AG04449 (cell line): ENCODE results near the gene EIF4B.

ENCODE experiments used
- CTCF ChIA-PET: fragments of 350-600 bp; formaldehyde crosslinking; extraction: SDS; loops from one replicate; lab custom pipeline; 2021; ENCODE audit warnings: antibody characterized with exemption; lab: Yijun Ruan, JAX
- POLR2A ChIA-PET: fragments of 400-600, 350-600 bp; formaldehyde crosslinking; extraction: SDS; loops from one replicate; lab custom pipeline; 2020; ENCODE audit warnings: antibody characterized with exemption, inconsistent platforms; lab: Yijun Ruan, JAX
- DNase-seq: peaks from one replicate; pipeline ENCODE4 v3.0.0-alpha.2; 2010; ENCODE audit warnings: low read depth, low spot score
- H3K4me3 ChIP-seq: 2 replicates; pipeline ENCODE4 v1.5.1; 2011; ENCODE audit warnings: low read depth, mild to moderate bottlenecking, control low read depth, low read length
- CTCF ChIP-seq: IDR thresholded peaks from one replicate; pipeline ENCODE4 v1.5.1; 2011; ENCODE audit warnings: mild to moderate bottlenecking, moderate library complexity, low read length, control low read depth, inconsistent platforms; ENCODE audit not compliant: insufficient read depth; ENCODE audit errors: missing control alignments

The EIF4B gene

GRCh38 chr12:53045696-53046045 lies 39.4 kb downstream of the EIF4B start:
- no peak for DNase-seq
- CTCF ChIA-PET, result interaction anchor here (0.7 to 6.5 kb wide), 8 partner anchors 8 to 152 kb away, joined by 3 to 92 read pairs (median 4); no protein-coding TSS in a partner anchor
- POLR2A ChIA-PET, result interaction anchor here (0.8 to 3.5 kb wide), 4 partner anchors 16 to 53 kb away, joined by 3 to 26 read pairs (median 8); partner anchors contain the start of gene SPRYD3
- peak overlapping the region; percentile 83 for H3K4me3 ChIP-seq
- TF ChIP-seq CTCF, result no peak

GRCh38 chr12:53046655-53047220 lies 40.5 kb downstream of the EIF4B start:
- H3K4me3 ChIP-seq, result peak overlapping the region; percentile 83
- CTCF ChIA-PET, result interaction anchor here (0.6 to 6.5 kb wide), 6 partner anchors 9 to 166 kb away, joined by 3 to 92 read pairs (median 10); no protein-coding TSS in a partner anchor
- TF ChIP-seq CTCF, result no peak
- no peak for DNase-seq
- POLR2A ChIA-PET, result interaction anchor here (0.6 to 3.5 kb wide), 13 partner anchors 8 to 56 kb away, joined by 3 to 26 read pairs (median 7); partner anchors contain the start of genes EIF4B, IGFBP6 and SPRYD3

GRCh38 chr12:53047221-53048032 lies 41.2 kb downstream of the EIF4B start:
- peak overlapping the region; percentile 83 for H3K4me3 ChIP-seq
- POLR2A ChIA-PET, result interaction anchor here (0.6 to 3.5 kb wide), 16 partner anchors 9 to 247 kb away, joined by 3 to 26 read pairs (median 6); partner anchors contain the start of genes EIF4B, IGFBP6 and SPRYD3
- CTCF ChIA-PET, result interaction anchor here (0.6 to 6.5 kb wide), 13 partner anchors 9 to 166 kb away, joined by 3 to 92 read pairs (median 4); no protein-coding TSS in a partner anchor
- DNase-seq, result no peak
- TF ChIP-seq CTCF, result peak; percentile 19

- TF ChIP-seq CTCF, result peak; percentile 18
- no peak for DNase-seq
- peak overlapping the region; percentile 66 for H3K4me3 ChIP-seq
- CTCF ChIA-PET, result interaction anchor here (0.6 to 6.5 kb wide), 15 partner anchors 9 to 148 kb away, joined by 3 to 92 read pairs (median 4); partner anchors contain the start of genes IGFBP6 and SOAT2
- POLR2A ChIA-PET, result interaction anchor here (0.6 to 3.5 kb wide), 13 partner anchors 9 to 246 kb away, joined by 3 to 26 read pairs (median 7); partner anchors contain the start of genes EIF4B, IGFBP6 and SPRYD3
Measured at GRCh38 chr12:53048033-53048779, 42.0 kb downstream of the EIF4B start.

- TF ChIP-seq CTCF, result no peak
- POLR2A ChIA-PET, result interaction anchor here (1.5 to 3.5 kb wide), 6 partner anchors 9 to 49 kb away, joined by 7 to 26 read pairs (median 10); partner anchors contain the start of genes EIF4B, IGFBP6 and SPRYD3
- H3K4me3 ChIP-seq, result peak overlapping the region; percentile 66
- CTCF ChIA-PET, result interaction anchor here (0.9 to 6.5 kb wide), 7 partner anchors 11 to 69 kb away, joined by 3 to 92 read pairs (median 6); partner anchors contain the start of genes IGFBP6 and SOAT2
- DNase-seq, result no peak
Measured at GRCh38 chr12:53048780-53049401, 42.6 kb downstream of the EIF4B start.
